ENCODE measurements around the gene TRIM52.

TRIM52 gene

DNA sequence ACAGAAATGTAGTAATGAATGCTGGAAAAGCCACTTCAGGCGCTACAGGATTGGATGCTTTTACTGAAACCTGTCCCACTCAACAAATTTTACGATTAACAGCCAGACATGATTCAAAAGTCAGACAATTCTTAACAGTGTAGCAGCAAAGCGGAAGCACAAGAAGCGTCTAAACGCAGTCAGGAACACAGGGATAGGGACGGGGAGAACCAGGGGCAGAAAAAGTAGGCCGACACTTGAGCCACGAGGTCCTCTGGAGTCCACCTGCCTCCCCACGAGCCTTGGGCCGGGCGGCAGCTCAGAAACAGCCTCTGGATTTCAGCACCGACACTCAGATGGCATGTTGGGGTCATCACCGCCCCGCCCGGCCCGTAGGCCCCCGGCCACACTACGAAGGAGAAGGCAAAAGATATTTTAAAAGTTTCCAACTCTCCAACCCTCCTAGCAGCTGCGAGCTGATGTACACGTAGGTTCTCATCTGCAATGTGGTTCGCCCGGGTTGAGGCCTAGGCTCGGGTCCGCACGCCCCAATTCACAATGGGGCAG lies 17.9 kb downstream of the TRIM52 start:
- TF ChIP-seq MYC (IDR thresholded peaks at IDR 0.05; ENCODE audit: low read depth, low read length) (no peak; the same call in 1 of the 2 replicates), POLR2A (IDR thresholded peaks at IDR 0.05; ENCODE audit: extremely low read depth, insufficient read length) (no peak)
- peak overlapping the region; percentile 97 for H3K4me3 ChIP-seq (ENCODE audit: low read depth, low read length)
- DNase-seq (ENCODE audit: low read depth): peak; percentile 40

GRCh38 chr5:181242031-181242451 lies 18.9 kb downstream of the TRIM52 start:
- no peak for DNase-seq (ENCODE audit: low read depth)
- peak overlapping the region; percentile 97 for H3K4me3 ChIP-seq (ENCODE audit: low read depth, low read length)
- no peak for TF ChIP-seq POLR2A (IDR thresholded peaks at IDR 0.05; ENCODE audit: extremely low read depth, insufficient read length)
- no peak for TF ChIP-seq CTCF (IDR thresholded peaks at IDR 0.05; ENCODE audit: low read depth, low read length)
- peak; percentile 6; the same call in 1 of the 2 replicates for TF ChIP-seq MYC (IDR thresholded peaks at IDR 0.05; ENCODE audit: low read depth, low read length)
- TF ChIP-seq, protein P1, sequence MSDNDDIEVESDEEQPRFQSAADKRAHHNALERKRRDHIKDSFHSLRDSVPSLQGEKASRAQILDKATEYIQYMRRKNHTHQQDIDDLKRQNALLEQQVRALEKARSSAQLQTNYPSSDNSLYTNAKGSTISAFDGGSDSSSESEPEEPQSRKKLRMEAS (IDR thresholded peaks at IDR 0.05; ENCODE audit: low read depth, low read length): no peak

GRCh38 chr5:181241393-181241975 lies 19.5 kb downstream of the TRIM52 start:
- DNase-seq (ENCODE audit: low read depth): peak; percentile 87
- TF ChIP-seq CTCF (IDR thresholded peaks at IDR 0.05; ENCODE audit: low read depth, low read length) (no peak), MYC (IDR thresholded peaks at IDR 0.05; ENCODE audit: low read depth, low read length) (peak; percentile 72; the same call in 1 of the 2 replicates), POLR2A (IDR thresholded peaks at IDR 0.05; ENCODE audit: extremely low read depth, insufficient read length) (no peak)
- TF ChIP-seq, protein P1 (IDR thresholded peaks at IDR 0.05; ENCODE audit: low read depth, low read length): peak; percentile 65

DNA sequence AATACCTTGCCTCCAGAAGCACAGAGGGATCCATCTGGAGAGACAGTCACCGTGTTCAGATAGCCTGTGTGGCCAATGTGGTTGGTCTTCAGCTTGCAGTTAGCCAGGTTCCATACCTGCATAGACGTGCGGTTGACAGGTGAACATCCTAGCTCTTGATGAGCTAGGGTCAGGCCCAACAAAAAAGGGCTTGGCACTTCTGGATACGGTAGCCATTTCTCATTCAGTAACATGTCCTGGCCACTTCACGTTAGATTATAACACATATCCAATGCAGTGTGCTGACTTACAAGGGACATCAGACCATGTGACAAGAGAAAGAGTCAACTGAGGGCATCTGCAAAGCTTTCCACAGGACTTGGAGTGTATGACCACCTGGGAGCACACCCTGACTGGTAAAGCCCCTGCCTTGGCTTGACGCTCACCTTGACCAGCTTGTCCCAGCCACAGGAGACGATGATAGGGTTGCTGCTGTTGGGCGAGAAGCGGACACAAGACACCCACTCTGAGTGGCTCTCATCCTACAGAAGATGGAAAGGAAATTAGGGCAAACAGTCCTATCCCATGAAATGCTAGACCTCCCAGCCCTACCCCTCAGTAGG lies 21.8 kb downstream of the TRIM52 start:
- TF ChIP-seq POLR2A (IDR thresholded peaks at IDR 0.05; ENCODE audit: extremely low read depth, insufficient read length): no peak
- no peak for TF ChIP-seq MYC (IDR thresholded peaks at IDR 0.05; ENCODE audit: low read depth, low read length)
- no peak for TF ChIP-seq CTCF (IDR thresholded peaks at IDR 0.05; ENCODE audit: low read depth, low read length)
- TF ChIP-seq, protein P1 (IDR thresholded peaks at IDR 0.05; ENCODE audit: low read depth, low read length): no peak
- H3K4me3 ChIP-seq (ENCODE audit: low read depth, low read length): peak overlapping the region; percentile 39
- DNase-seq (ENCODE audit: low read depth): no peak

More at GRCh38 chr5:181241393-181241975, 19.5 kb downstream of the TRIM52 start:
- peak overlapping the region; percentile 97 for H3K4me3 ChIP-seq (ENCODE audit: low read depth, low read length)

DNA sequence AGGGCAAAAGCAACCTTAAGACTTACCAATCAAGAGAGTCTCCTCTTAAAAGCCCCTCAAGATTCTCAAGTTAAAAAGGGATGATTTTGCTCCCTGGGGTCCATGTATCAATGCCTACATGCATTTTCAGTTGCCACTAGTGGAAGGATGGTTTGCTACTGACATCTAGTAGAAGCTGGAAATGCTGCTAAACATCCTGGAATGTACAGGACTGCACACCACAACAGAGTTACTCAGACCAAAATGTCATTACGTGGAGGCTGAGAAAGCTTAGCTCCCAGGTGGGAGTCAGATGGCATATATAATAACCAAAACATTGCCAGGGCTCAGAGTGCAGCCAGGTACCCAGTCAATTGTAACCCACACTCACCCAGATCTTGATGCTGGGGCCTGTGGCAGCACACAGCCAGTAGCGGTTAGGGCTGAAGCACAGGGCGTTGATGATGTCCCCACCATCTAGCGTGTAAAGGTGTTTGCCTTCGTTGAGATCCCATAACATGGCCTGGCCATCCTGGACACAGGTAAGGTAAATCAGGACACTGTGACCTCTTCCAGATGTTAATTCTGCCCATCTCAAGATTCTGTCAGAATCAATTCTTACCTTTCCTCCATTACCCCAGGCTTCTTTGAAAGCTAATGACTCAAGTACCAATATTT lies 23.1 kb downstream of the TRIM52 start:
- no peak overlapping the region for H3K4me3 ChIP-seq (ENCODE audit: low read depth, low read length)
- peak; percentile 14 for TF ChIP-seq POLR2A (IDR thresholded peaks at IDR 0.05; ENCODE audit: extremely low read depth, insufficient read length)
- no peak for TF ChIP-seq CTCF (IDR thresholded peaks at IDR 0.05; ENCODE audit: low read depth, low read length)
- TF ChIP-seq, protein P1 (IDR thresholded peaks at IDR 0.05; ENCODE audit: low read depth, low read length): no peak
- no peak for TF ChIP-seq MYC (IDR thresholded peaks at IDR 0.05; ENCODE audit: low read depth, low read length)
- no peak for DNase-seq (ENCODE audit: low read depth)
